NCI-H187 (cell line): ENCODE data around the gene EML1.

Experiments used
- DNase-seq, 2 experiments: peaks; one replicate each; lab custom pipeline; 2025; lab: John Stamatoyannopoulos, UW

The EML1 gene

DNA sequence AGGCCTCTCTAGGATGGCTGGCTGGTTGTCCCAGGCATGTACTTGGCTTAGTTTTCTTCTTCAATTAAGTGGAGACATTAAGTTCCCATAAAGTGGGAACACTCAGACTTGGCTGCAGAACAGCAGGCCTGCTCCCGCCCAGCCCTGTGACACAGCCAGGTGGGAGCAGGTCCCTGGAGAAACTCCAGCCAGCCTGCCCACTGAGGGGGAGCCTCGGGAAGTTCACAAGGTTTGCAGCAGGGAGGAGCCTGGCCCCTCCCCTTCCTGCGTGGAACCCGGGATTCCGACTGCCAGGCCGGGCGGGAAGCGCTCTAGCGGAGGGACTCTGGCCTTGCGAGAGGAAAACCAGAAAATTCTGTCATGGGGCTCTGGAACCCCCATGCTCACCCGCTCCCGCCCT lies 173.7 kb downstream of the EML1 start:
- DNase-seq: no peak

DNA sequence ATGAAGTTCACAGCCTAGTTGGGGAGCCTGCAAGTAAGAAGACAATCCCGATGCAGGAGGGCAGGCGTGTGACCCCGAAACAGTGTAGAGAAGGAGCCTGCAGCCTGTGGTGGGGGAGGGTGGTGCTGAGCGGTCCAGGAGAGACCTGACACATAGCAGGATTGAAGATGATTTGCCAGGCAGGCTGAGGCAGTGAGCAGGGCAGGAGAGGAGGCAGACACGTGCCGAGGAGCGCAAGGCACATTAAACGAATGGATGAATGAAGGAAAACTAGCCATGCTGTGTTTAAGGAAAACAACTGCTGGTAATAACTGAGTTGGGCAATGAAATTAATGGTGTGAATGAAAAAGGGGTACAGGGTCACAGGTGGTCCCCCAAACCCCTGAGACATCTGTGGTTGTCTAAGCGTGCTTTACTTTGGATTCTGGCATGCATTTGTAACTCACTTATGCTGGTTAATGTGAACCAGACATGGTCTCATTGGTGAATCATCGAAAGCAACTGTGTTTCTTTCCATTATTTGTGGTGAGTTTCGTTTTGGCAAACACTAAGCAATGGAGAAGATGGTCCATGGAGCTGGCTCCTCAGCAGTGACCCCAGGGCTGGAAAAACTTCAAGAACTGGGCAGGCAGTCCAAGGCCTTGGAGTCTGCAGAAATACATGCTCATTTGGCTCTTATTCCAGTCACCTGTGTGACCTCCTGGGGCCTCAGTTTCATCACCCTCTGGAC lies 175.1 kb downstream of the EML1 start:
- no peak for DNase-seq

DNA sequence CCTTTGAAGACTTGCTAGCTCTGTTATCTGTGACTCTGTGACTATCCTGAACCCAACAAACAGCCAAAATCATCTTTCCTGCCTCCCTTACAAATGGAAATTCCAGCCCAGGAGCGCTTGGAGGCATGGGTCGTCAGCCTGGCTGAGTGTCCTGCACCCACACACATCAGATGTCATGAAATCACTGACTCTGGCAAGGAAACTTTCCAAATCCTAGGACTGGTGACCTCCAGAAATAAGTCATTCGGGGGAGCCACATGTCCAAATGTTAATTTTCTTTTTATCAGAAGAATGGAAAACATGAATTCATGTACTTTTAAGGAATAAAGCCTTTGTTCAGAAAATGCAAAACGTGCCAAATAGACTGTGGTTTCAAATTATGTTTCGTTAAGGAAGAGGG lies 175.7 kb downstream of the EML1 start:
- DNase-seq: no peak

DNA sequence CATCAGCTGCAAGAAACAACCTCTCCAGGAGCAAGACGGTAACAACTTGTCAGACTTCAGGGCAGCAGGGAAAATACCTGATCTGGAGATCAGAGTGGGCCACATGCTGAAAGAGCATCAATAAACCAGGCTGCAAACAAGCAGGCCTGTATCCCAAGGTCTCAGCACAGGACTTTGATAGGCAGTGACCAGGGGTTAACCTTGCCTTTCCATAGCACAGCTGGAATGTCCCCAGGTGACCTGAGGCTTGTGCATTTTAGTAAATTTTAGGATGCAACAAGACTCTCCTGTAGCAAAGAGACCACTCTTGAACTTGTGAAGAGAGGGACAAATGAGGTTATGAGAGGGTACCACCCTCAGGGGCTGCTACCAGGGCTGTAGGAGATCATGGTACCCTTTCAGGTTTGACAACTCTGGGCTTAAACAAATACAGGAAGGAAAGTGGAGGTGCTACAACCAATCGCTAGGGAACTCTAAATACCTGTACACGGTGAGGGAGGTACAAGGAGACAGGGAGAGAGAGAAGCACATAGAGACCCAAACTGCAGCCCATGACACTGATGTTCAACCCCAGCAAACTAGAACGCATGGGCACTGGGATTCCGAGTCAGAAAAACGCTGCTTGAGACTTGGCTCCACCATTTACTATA lies 176.6 kb downstream of the EML1 start:
- DNase-seq: no peak

DNA sequence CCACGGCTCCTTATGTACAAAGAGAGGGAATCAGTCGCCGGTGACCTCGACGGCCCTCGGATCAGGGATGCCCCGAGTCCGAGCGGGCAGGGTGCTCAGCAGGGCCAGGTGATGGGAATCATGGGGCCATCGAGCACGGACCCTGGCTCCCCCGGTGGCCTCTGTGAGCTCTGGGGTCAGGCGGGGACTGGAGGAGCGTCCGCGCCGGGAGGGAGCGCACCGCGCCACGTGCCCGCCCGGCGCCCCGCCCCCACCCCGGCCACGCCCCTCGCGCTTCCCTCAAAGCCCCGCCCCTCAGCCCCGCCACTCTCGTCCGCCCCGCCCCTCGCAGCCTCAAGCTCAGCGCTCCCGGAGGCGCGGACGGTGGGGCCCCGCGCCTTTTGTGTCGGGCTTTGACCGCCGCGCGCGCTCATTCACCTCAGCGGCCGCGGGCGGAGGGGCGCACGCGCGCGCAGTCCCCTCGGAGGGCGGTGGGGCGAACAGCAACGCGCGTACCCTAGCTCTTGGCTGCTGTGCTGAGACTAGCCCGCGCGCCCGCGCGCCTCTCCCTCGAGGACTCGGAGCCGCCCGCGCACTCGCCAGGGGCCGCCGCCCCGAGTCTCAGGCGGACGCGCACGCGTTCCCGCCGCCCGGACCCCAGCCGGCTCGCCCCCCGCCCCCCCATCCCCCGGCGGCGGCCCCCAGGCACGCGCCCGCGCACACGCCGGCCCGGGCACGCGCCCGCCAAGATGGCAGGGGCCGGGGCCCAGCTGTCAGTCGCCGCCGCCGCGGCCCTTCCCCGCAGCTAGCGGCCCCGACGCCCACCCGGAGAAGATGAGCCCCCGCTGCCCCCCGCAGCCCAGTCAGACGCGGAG lies 178.1 kb downstream of the EML1 start:
- DNase-seq: peak; percentile 77 to 89

DNA sequence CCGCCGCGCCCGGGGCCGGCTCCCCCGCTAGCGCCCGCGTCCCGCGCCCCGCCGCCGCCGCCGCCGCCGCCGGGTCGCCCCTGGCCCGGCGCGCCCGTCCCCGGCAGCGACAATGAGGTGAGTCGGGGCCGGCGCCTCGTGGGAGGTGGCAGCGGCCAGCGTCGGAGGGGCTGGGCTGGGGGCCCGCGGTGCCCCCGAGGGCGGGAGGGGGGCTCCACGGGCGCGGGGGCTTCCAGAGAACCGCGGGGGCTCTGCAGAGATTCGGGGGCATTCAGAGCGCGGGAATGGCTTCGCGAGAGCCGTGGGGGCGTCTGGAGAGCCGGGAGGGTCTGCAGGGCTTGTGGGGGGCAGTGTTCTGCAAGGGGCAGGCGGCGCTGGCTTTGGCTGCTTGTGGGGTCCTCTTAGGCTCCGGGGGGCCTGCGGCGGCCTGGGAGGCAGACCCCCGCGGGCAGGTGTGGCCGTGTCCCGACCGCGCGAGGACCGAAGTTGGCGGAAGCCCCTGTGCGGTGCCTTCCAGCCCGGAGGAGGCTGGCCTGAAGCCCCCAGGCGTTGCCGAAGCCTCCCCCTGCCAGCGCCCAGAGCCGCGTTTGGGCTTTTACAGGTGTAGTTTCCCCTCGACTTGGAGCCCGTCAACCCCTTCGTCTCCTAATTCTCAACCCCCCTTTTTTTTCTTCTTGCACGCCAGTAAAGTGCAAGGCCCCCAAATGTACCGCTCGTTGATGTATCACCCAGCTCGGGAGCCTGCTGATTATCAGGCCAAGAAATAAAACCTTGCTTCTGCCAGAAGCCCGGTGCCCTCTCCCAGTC lies 178.9 kb downstream of the EML1 start:
- no peak for DNase-seq

DNA sequence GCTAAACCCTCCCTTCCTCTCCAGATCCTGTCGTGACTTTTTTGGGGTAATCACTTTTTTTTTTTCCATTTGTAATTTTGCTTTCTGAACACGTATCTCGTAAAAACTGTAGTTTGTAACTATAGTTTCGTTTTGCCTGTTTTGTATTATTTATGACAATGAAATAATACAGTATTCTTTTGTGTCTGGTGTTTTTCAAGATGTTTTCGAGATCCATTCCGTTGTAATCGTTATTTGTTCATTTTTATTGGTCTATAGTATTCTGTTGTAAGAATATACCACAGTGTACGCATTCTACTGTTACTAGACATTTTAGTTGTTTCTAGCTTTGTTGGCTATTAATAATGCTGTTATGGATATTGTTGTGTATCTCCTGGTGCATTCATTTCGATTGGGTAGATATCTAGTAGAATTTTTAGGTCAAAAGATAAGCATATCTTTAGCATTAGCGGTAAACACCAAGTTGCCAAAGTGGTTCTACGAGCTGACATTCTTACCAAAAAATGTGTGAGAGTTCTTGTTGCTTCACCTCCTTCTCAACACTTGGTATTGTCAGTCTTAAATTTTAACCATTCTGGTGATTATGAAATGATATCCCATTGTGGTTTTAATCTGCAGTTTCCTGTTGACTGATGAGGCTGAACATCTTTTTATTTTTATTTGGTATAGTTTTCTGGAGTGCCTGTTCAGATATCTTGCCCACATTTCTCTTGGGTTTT lies 179.7 kb downstream of the EML1 start:
- DNase-seq: no peak

DNA sequence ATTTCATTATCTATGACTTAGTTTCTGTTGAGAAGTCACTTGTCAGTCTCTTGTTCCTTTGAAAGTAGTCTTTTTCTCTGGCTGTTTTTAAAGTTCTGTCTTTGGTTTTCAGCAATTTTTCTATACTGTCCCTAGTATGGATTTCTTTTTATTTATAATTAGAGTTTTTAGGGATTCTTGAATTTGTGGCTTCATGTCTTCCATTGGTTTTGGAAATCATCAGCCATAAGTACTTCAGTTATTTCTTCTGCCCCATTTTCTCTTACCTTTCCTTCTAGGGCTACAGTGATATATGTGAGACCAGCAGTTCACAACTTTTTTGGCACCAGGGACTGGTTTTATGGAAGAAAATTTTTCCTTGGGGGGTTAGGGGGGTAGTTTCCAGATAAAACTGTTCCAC lies 182.0 kb downstream of the EML1 start:
- DNase-seq: no peak

DNA sequence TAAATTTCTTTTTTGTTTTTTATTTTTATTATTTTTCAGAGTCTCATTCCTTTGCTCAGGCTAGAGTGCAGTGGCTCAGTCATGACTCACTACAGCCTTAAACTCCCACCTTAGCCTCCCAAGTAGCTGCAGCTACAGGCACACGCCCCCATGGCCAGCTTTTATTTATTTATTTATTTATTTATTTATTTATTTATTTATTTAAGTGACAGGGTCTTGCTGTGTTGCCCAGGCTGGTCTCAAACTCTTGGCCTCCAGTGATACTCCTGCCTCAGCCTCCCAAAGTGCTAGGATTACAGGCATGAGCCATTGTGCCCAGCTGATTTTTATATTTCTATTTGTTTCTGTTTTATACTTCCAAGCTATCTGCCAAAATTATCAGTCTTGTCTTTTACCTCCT lies 182.8 kb downstream of the EML1 start:
- DNase-seq: no peak

DNA sequence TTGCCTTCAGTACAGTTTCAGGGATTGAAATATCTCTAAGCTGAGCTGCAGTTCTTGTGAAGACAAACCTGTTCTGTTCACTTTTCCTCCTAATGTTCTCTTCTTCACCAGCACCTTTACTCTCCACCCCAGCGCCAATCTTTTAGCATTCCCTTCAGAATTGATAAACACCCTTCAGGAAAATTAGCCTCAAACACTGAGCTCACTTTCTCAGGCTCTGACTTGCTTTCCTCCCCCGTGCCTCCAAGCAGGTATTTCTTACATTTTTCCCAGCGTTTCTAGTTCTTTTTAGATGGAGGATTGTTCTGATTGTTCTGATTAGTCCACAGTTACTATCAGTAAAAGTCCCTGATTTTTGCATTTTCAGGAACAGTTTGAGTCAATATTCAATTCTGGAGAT lies 183.5 kb downstream of the EML1 start:
- DNase-seq: no peak

DNA sequence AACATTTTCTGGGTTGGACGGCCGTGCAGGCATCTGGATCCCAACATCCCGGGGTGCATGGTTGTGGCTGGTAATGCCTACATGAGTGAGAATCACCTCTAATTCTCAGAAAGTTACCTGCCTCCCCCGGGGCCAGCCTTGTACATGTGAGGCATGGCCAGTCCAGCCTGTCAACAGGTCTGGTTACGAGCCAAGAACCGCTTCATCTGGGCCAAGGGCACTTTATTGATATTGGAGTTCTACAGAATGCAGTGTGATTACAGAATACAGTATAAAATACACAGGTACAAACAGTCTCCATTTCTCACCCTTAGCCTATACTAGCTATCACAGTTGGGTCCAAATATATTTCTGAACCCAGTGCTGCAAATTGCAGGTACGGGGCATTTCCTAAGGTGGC lies 187.1 kb downstream of the EML1 start:
- DNase-seq: no peak

DNA sequence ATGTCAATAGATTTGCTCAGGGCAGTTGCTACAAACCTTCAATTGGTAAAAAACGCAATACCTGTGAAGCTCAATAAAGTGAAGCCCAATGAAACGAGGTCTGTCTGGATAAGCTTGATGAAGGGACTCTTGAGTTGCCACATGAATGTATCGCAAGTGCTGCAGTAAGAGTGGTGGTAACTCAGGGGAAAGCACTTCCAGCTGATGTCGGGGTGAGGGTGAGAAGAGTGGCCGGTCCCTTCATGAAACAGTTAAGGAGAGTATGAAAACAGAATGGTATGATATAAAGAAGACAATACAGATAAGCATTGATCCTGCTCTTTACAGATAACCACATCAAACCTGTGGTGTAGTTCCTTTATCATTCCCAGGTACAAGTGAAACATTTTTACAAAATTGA lies 188.6 kb downstream of the EML1 start:
- DNase-seq: no peak

DNA sequence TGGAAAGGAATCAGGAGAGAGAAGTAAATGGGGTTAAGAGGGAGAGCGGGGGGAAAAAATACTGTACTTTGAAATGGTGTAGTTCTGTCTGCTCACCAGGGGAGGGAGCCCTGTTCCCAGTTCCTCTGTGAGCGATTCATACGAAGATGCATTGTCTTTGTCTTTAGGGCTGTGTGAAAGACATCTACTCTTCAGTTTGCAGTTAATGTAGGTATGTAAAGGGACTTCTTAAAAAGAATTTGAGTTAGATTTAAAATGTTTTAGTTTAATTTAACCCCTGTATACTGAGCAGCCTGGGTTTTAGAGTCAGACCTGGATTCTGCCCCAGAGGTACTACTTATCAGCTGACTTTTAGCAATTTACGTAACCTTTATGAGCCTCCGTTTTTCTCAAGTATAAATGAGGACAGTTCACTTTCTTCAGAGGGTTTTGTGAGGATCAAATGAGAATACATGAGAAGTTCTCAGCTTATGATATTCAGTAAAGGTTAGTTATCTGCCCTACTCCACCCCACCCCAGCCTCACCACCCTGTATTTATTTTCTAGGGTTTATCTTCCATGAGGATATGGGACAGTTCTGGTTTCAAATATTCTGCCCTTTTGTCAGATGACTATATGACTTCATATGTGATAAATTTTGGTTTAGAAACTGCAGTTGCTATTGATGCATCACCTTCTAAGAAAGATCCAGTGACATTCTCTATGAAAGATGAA lies 189.5 kb downstream of the EML1 start:
- DNase-seq: peak in 1 of 2 experiments; percentile 43

DNA sequence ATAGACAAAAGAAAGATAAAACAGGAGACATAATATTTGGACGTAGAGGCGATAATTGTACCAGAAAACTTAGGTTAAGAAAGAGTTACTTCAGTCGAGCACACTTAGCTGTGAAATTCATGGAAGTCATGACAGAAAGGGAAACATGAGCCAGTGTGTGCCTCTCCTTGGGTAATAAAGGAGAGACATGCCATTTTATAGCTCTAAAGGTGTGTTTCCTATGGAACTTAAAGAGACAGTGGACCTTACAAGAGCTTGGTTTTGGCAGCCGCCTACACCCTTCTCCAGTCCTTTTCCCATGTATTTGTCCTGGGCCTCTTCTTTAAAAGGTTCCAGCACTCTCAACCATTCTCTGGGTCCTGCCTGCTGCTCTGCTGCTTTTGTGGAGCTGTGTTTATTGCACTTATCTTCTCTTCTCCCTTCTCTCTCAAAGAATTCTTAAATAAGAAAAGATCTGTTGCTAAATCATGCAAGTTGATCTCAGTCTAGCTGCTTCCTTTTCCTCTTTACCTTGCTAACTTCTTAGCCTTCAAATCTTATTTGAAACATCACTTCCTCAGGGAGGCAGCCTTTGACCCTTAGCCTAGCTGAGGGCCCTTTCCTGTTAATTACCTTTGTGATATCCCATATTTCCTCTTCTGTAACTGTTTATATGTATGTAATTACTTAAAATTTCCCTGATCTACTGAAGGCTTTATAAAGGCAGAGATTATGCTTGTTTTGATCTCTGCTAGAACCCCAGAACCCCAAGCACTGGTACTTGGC lies 190.2 kb downstream of the EML1 start:
- no peak for DNase-seq

DNA sequence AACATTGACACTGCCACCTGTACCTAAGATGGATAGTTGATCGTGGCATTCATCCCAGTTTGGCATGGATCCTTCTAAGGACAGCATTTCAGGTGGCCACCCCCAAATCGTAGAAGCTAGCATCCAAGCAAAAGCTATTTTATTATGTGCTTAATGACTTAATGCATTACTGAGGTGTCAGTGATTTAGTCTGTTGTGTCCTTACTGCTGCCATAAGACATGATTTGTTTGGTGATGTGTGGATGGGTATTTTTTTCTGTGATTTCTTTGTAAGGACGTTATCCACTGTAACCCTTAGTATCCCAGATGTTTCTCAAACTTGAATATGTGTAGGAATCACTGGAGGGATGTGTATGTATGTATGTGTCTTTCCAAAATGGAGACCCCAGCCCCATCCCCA lies 190.8 kb downstream of the EML1 start:
- no peak for DNase-seq

DNA sequence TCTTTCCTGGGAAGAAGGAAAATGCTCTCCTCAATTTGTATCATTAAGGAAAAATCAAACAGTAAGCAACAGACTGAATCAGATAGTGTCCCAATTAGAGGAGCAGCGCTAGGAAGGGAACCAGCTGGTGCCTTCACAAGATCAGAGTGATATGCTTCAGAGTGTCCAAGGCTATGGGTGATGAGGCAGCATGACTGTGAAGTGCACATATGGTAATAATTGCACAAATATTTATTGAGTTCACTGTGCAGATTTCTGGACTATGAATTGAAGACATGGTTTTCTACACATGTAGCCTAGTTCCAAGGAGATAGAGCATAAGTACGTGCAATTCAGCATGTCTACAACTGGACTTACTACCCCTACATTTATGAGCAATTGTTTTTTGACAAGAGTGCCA lies 193.2 kb downstream of the EML1 start:
- DNase-seq: no peak

DNA sequence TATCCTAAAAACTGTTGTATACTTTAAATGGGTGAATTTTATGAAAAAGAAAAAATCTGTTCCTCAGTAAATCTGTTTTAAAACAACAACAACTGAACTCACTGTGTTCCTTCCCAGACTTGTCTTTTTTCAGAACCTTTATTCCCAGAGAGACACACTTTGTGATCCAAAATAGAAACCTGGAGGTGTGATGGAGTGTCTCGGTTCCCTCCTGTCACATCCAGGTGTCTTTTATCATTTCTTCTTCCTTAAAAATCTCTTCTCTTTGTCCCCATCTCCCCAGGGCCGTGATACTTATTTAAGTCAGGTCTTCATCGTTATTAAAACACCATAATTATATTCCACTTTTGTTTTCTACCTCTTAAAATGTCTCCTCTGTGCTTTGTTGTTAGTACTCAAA lies 195.8 kb downstream of the EML1 start:
- no peak for DNase-seq

DNA sequence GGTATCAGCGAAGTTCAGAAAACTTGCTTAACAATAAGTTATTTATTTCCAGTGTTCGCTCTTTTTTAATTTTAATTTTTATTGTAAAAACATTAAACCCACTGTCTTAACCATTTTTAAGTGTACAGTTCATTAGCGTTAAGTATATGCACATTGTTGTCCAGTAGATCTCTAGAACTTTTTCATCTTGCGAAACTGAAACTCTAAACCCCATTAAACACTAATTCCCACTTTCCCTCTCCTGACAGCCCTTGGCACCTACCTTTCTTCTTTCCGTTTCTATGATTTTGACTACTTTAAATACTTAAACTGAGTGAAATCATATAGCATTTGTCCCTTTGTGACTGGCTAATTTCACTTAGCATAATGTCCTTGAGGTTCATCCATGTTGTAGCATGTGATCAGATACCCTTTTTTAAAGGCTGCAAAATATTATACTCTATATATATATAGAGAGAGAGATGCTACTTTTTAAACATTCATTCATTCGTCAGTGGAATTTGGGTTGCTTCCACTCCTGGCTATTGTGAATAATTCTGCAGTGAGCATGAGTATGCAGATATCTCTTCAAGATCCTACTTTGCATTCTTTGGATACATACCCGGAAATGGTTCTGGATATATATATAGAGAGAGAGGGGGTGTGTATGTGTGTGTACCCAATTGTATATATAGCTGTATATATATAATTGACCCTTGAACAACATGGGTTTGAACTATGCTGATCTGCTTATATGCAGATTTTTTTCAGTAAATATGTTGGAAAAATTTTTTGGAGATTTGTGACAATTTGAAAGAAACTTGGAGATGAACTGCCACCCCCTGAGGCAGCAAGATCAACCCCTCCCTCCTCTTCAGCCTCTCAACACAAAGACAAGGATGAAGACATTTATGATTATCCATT lies 197.3 kb downstream of the EML1 start:
- DNase-seq: no peak

DNA sequence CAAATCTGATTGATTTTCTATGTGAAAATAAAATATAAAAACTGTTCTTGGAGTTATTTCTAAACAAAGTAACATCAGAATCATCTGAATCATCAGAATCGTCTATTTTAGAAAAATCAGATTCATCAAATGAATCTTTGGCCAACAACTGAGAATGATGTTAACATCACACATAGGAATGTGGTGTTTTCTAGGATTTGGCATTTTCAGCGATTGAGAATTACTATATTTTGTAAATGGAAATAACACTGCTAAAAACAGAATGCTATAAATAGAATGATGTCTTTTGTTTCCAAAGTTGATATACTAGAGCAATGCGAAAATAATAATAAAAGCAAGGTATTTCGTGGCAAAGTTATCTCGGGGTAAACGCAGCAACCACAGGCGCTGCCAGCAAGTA lies 198.1 kb downstream of the EML1 start:
- DNase-seq: no peak
